AG20443 (cell line): ENCODE results near the gene WDR77.

Experiments
- DNase-seq: peaks from one replicate; pipeline ENCODE4 v3.0.0; 2012; ENCODE audit warnings: low spot score, mixed read lengths

WDR77 gene

GRCh38 chr1:111468717-111469100 lies 19.7 kb upstream of the WDR77 start:
- DNase-seq, result no peak

GRCh38 chr1:111467865-111468716 lies 19.0 kb upstream of the WDR77 start:
- no peak for DNase-seq

GRCh38 chr1:111466480-111466879 lies 17.4 kb upstream of the WDR77 start:
- no peak for DNase-seq

GRCh38 chr1:111465754-111466153 lies 16.7 kb upstream of the WDR77 start:
- DNase-seq, result no peak

GRCh38 chr1:111463029-111463683 lies 14.1 kb upstream of the WDR77 start:
- peak; percentile 13 for DNase-seq

GRCh38 chr1:111462370-111463028 lies 13.4 kb upstream of the WDR77 start:
- no peak for DNase-seq

- DNase-seq, result no peak
These were observed 12.7 kb upstream of the WDR77 start for GRCh38 chr1:111461765-111462164.

- DNase-seq, result no peak
These were observed 6.6 kb upstream of the WDR77 start for GRCh38 chr1:111455642-111456031.

GRCh38 chr1:111454859-111455641 lies 6.0 kb upstream of the WDR77 start:
- no peak for DNase-seq

- DNase-seq, result no peak
These were observed 4.7 kb upstream of the WDR77 start for GRCh38 chr1:111453706-111454105.

- no peak for DNase-seq
These were observed 3.5 kb upstream of the WDR77 start for GRCh38 chr1:111452581-111452980.

- DNase-seq, result no peak
These were observed 1.1 kb upstream of the WDR77 start for GRCh38 chr1:111450185-111450584.

- no peak for DNase-seq
These were observed 604 bp upstream of the WDR77 start for GRCh38 chr1:111449703-111450017.

GRCh38 chr1:111448482-111448917 lies 556 bp downstream of the WDR77 start:
- no peak for DNase-seq

GRCh38 chr1:111446967-111447892 lies 1.8 kb downstream of the WDR77 start:
- no peak for DNase-seq

- no peak for DNase-seq
These were observed 2.5 kb downstream of the WDR77 start for GRCh38 chr1:111446546-111446945.

GRCh38 chr1:111444031-111444430 lies 5.0 kb downstream of the WDR77 start:
- no peak for DNase-seq

GRCh38 chr1:111442457-111442856 lies 6.6 kb downstream of the WDR77 start:
- no peak for DNase-seq

GRCh38 chr1:111441573-111442192 lies 7.4 kb downstream of the WDR77 start:
- no peak for DNase-seq

- no peak for DNase-seq
These were observed 9.3 kb downstream of the WDR77 start for GRCh38 chr1:111439461-111440351.
